ENCODE results near the gene GPR39. TPM values are rescaled to one million over a fixed set of nuclear protein-coding genes. Genes with fewer than 3 reads are reported as not detected.

Gene GPR39
- total RNA-seq, 2 donors from 2014 or later: 1.9 to 2.7 TPM

DNA sequence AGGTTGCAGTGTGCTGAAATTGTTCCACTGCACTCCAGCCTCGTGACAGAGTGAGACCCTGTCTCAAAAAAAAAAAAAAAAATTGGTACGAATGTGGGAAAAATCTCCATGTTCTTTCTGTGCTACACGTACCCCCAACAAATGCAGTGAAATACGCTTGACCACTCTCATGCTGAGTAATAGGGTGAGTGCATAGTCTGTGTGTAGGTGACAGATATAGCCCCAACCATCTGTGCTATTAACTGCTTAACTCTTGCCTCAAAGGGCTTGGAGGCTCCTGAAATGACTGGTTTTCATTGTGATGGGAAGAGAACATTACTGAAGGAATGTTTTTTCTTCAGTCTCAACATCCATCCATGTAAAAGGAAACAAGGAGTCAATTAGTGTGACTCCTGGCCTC is 237.7 kb downstream of the GPR39 start:
- H3K27ac ChIP-seq: no peak overlapping the region
- TF ChIP-seq, protein P1, sequence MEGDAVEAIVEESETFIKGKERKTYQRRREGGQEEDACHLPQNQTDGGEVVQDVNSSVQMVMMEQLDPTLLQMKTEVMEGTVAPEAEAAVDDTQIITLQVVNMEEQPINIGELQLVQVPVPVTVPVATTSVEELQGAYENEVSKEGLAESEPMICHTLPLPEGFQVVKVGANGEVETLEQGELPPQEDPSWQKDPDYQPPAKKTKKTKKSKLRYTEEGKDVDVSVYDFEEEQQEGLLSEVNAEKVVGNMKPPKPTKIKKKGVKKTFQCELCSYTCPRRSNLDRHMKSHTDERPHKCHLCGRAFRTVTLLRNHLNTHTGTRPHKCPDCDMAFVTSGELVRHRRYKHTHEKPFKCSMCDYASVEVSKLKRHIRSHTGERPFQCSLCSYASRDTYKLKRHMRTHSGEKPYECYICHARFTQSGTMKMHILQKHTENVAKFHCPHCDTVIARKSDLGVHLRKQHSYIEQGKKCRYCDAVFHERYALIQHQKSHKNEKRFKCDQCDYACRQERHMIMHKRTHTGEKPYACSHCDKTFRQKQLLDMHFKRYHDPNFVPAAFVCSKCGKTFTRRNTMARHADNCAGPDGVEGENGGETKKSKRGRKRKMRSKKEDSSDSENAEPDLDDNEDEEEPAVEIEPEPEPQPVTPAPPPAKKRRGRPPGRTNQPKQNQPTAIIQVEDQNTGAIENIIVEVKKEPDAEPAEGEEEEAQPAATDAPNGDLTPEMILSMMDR (IDR thresholded peaks at IDR 0.05): no peak
- H3K36me3 ChIP-seq: no peaks in the 10 kb centered on the region
- no peaks in the 10 kb centered on the region for H3K4me1 ChIP-seq (ENCODE audit: control insufficient read depth in 1 of 2, low read depth in 2 of 2)
- no peak overlapping the region for H3K4me3 ChIP-seq
- DNase-seq (ENCODE audit: low spot score): no peak
- H3K9me3 ChIP-seq: no peaks in the 10 kb centered on the region
- no peak for ATAC-seq (ENCODE audit: insufficient number of reproducible peaks, low FRiP score, low read depth)
- no peaks in the 10 kb centered on the region for H3K27me3 ChIP-seq (replicated peaks; ENCODE audit: insufficient read depth)

GRCh38 chr2:132654968-132655367 is 238.4 kb downstream of the GPR39 start:
- H3K36me3 ChIP-seq: no peaks in the 10 kb centered on the region
- TF ChIP-seq, protein P1 (IDR thresholded peaks at IDR 0.05): no peak
- no peak for ATAC-seq (ENCODE audit: insufficient number of reproducible peaks, low FRiP score, low read depth)
- H3K9me3 ChIP-seq: no peaks in the 10 kb centered on the region
- no peaks in the 10 kb centered on the region for H3K27me3 ChIP-seq (replicated peaks; ENCODE audit: insufficient read depth)
- H3K4me3 ChIP-seq: no peak overlapping the region
- H3K27ac ChIP-seq: no peak overlapping the region
- DNase-seq (ENCODE audit: low spot score): no peak
- H3K4me1 ChIP-seq (ENCODE audit: control insufficient read depth in 1 of 2, low read depth in 2 of 2): no peaks in the 10 kb centered on the region

- no peak for DNase-seq (ENCODE audit: low spot score)
- H3K9me3 ChIP-seq: no peaks in the 10 kb centered on the region
- H3K27me3 ChIP-seq (replicated peaks; ENCODE audit: insufficient read depth): no peaks in the 10 kb centered on the region
- no peak overlapping the region for H3K4me3 ChIP-seq
- TF ChIP-seq, protein P1 (IDR thresholded peaks at IDR 0.05): no peak
- H3K27ac ChIP-seq: no peak overlapping the region
- ATAC-seq (ENCODE audit: insufficient number of reproducible peaks, low FRiP score, low read depth): no peak
- no peaks in the 10 kb centered on the region for H3K36me3 ChIP-seq
- no peaks in the 10 kb centered on the region for H3K4me1 ChIP-seq (ENCODE audit: control insufficient read depth in 1 of 2, low read depth in 2 of 2)
Measured at GRCh38 chr2:132656266-132656975, 239.8 kb downstream of the GPR39 start.

DNA sequence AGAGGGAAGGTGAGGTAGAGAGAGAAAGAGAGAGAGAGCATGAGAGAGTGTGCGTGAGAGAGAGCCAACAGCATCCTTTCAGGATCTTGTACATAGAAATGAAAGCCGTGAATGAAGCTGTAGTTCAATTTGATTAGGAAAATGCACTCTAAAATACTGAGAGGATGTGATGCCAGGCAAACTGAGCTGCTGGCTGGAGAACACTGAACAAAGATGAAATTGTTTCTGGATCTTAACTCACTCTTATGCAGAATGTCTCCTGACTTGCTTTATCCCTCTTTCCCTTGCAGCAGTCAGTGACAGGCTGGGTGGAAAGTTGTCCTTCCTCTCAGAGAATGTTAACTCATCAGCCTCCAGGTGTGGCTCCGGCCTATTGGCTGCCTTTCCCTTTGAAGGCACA is 242.7 kb downstream of the GPR39 start:
- ATAC-seq (ENCODE audit: insufficient number of reproducible peaks, low FRiP score, low read depth) (no peak), DNase-seq (ENCODE audit: low spot score) (no peak)
- TF ChIP-seq, protein P1 (IDR thresholded peaks at IDR 0.05): no peak
- Histone ChIP-seq H3K36me3 (no peaks in the 10 kb centered on the region), H3K4me3 (no peak overlapping the region), H3K27me3 (replicated peaks; ENCODE audit: insufficient read depth) (no peaks in the 10 kb centered on the region), H3K9me3 (no peaks in the 10 kb centered on the region), H3K27ac (no peak overlapping the region), H3K4me1 (ENCODE audit: control insufficient read depth in 1 of 2, low read depth in 2 of 2) (no peaks in the 10 kb centered on the region)

- TF ChIP-seq, protein P1 (IDR thresholded peaks at IDR 0.05): no peak
- H3K4me3 ChIP-seq: no peak overlapping the region
- no peaks in the 10 kb centered on the region for H3K36me3 ChIP-seq
- no peaks in the 10 kb centered on the region for H3K4me1 ChIP-seq (ENCODE audit: control insufficient read depth in 1 of 2, low read depth in 2 of 2)
- H3K27me3 ChIP-seq (replicated peaks; ENCODE audit: insufficient read depth): no peaks in the 10 kb centered on the region
- H3K9me3 ChIP-seq: no peaks in the 10 kb centered on the region
- ATAC-seq (ENCODE audit: insufficient number of reproducible peaks, low FRiP score, low read depth) (no peak), DNase-seq (ENCODE audit: low spot score) (no peak)
- no peak overlapping the region for H3K27ac ChIP-seq
Measured at GRCh38 chr2:132662732-132663131, 246.1 kb downstream of the GPR39 start.
